GM12878 (cell line): Measurements from ENCODE around the gene RNF34. TPM values are rescaled to one million over a fixed set of nuclear protein-coding genes. Genes with fewer than 3 reads are reported as not detected.
A peak's percentile ranks its signal among the peaks of the same experiment; 100 is the strongest.

Experiments used
- ASH2L ChIP-seq: fragments of 300-600, 200-600 bp; sonication (generic); IDR thresholded peaks from 2 replicates; pipeline ENCODE4 v1.6.1; 2017; ENCODE audit warnings: low read depth, mild to moderate bottlenecking, borderline replicate concordance
- ATF7 ChIP-seq: fragments of 450-650 bp; IDR thresholded peaks from 2 replicates; pipeline ENCODE4 v1.6.1; 2016; ENCODE audit warnings: low read depth, mild to moderate bottlenecking
- BCL11A ChIP-seq: IDR thresholded peaks from 2 replicates; pipeline ENCODE4 v1.6.1; 2011; ENCODE audit warnings: low read depth, low read length
- BCL3 ChIP-seq: IDR thresholded peaks from 2 replicates; pipeline ENCODE4 v1.6.1; 2011; ENCODE audit warnings: borderline replicate concordance, low read depth, mild to moderate bottlenecking, moderate library complexity, low read length; ENCODE audit not compliant: insufficient read depth, poor library complexity, severe bottlenecking
- CBFB ChIP-seq: IDR thresholded peaks from 2 replicates; pipeline ENCODE4 v1.6.1; 2016; ENCODE audit warnings: antibody characterized with exemption, low read depth
- CREM ChIP-seq: IDR thresholded peaks from 2 replicates; pipeline ENCODE4 v1.6.1; 2014; ENCODE audit warnings: antibody characterized with exemption, low read depth
- EGR1 ChIP-seq, 2 experiments: IDR thresholded peaks; 1 replicate in 1 of 2; 2 replicates in 1 of 2; pipeline ENCODE4 v1.6.1; 2011 to 2012; ENCODE audit warnings: low read depth in 2 of 2, low read length in 2 of 2, borderline replicate concordance in 1 of 2, mild to moderate bottlenecking in 1 of 2, moderate library complexity in 1 of 2
- EP300 ChIP-seq, 2 experiments: fragments of 150-350 bp in 1 of 2; IDR thresholded peaks; 2 replicates each; pipeline ENCODE4 v1.6.1; 2011 to 2012; ENCODE audit warnings: low read depth in 2 of 2, low read length in 2 of 2, borderline replicate concordance in 1 of 2, improper control_type of control experiment in 1 of 2, inconsistent platforms in 1 of 2; ENCODE audit not compliant: control insufficient read depth in 1 of 2
- HDAC2 ChIP-seq: fragments of 200-600 bp; sonication (generic); IDR thresholded peaks from 2 replicates; pipeline ENCODE4 v1.6.1; 2017
- HDAC6 ChIP-seq: fragments of 200-600 bp; sonication (generic); IDR thresholded peaks from one replicate; pipeline ENCODE4 v1.8.0; 2017; ENCODE audit warnings: antibody characterized with exemption; ENCODE audit not compliant: unreplicated experiment
- IRF4 ChIP-seq: IDR thresholded peaks from 2 replicates; pipeline ENCODE4 v1.6.1; 2011; ENCODE audit warnings: low read depth, low read length
- JUND ChIP-seq: IDR thresholded peaks from 2 replicates; pipeline ENCODE4 v1.6.1; 2012; ENCODE audit warnings: low read depth, mild to moderate bottlenecking, low read length, improper control_type of control experiment, moderate library complexity
- MTA3 ChIP-seq: IDR thresholded peaks from 2 replicates; pipeline ENCODE4 v1.6.1; 2012; ENCODE audit warnings: low read length, inconsistent platforms, borderline replicate concordance
- NBN ChIP-seq: fragments of 450-650 bp; IDR thresholded peaks from 2 replicates; pipeline ENCODE4 v1.6.1; 2016
- PML ChIP-seq: IDR thresholded peaks from 2 replicates; pipeline ENCODE4 v1.6.1; 2012; ENCODE audit warnings: low read length, inconsistent platforms
- POLR2A ChIP-seq: IDR thresholded peaks from 2 replicates; pipeline ENCODE4 v1.6.1; 2011; ENCODE audit warnings: low read depth, mild to moderate bottlenecking, low read length
- RBBP5 ChIP-seq: fragments of 200-600 bp; sonication (generic); conservative IDR thresholded peaks from 2 replicates; pipeline ENCODE4 v1.6.1; 2016
- RCOR1 ChIP-seq: conservative IDR thresholded peaks from 2 replicates; pipeline ENCODE4 v1.6.1; 2012; ENCODE audit warnings: low read depth, low read length, improper control_type of control experiment
- SRF ChIP-seq, 2 experiments: IDR thresholded peaks; 2 replicates each; pipeline ENCODE4 v1.6.1; 2011; ENCODE audit warnings: low read depth in 2 of 2, low read length in 2 of 2, mild to moderate bottlenecking in 1 of 2, moderate library complexity in 1 of 2
- TCF12 ChIP-seq: IDR thresholded peaks from 2 replicates; pipeline ENCODE4 v1.6.1; 2011; ENCODE audit warnings: low read depth, mild to moderate bottlenecking, low read length
- TCF7 ChIP-seq: IDR thresholded peaks from 2 replicates; pipeline ENCODE4 v1.6.1; 2014; ENCODE audit warnings: antibody characterized with exemption, borderline replicate concordance
- ZNF217 ChIP-seq: fragments of 450-650 bp; IDR thresholded peaks from 2 replicates; pipeline ENCODE4 v1.6.1; 2017; ENCODE audit warnings: antibody characterized with exemption, mild to moderate bottlenecking
- polyA plus RNA-seq, 11 experiments: library from polyadenylated mRNA; depleted of rRNA in 4 of 11; unstranded in 6 of 11; stranded (reverse) in 5 of 11; fragments of >200 nt; fragmentation: Nextera tagmentation in 4 of 11; fragmentation: Illumina TruSeq in 1 of 11; extraction: Ambion mirVana in 4 of 11; extraction: Trizol in 1 of 11; gene quantifications; 1 replicate in 1 of 11; 2 replicates in 10 of 11; pipeline versions ENCODE4 v1.2.1 to v1.2.3, GENCODE V29; 2011 to 2016; ENCODE audit warnings: inconsistent platforms in 2 of 11, missing spikeins in 2 of 11, low read depth in 1 of 11
- total RNA-seq, 4 experiments: library from RNA; depleted of rRNA in 3 of 4; stranded (reverse); fragments of >200 nt in 3 of 4; fragmentation: Illumina TruSeq in 1 of 4; extraction: Trizol in 1 of 4; gene quantifications; 2 replicates each; pipeline versions ENCODE4 v1.2.1 to v1.2.3, GENCODE V29; 2013 to 2021
- TF ChIP-seq, protein P1 (sequence below): fragments of 450-650 bp; IDR thresholded peaks from 2 replicates; pipeline ENCODE4 v1.6.1; 2016; ENCODE audit warnings: mild to moderate bottlenecking, moderate library complexity, borderline replicate concordance
- TF ChIP-seq, protein P2 (sequence below): fragments of 450-650 bp; IDR thresholded peaks from 2 replicates; pipeline ENCODE4 v1.6.1; 2016; ENCODE audit warnings: mild to moderate bottlenecking
- TF ChIP-seq, protein P3 (sequence below): IDR thresholded peaks from 2 replicates; pipeline ENCODE4 v1.6.1; 2012; ENCODE audit warnings: low read depth, low read length, improper control_type of control experiment

Gene RNF34
- total and polyA plus RNA-seq, 10 of the 15 experiments (the other 5 are each of a cell fraction or from before 2014, with no cell fraction given): 63.6 to 199 (median 115) TPM

GRCh38 chr12:121400332-121401139 lies 618 bp downstream of the RNF34 start (continued):
- TF ChIP-seq, protein P1, sequence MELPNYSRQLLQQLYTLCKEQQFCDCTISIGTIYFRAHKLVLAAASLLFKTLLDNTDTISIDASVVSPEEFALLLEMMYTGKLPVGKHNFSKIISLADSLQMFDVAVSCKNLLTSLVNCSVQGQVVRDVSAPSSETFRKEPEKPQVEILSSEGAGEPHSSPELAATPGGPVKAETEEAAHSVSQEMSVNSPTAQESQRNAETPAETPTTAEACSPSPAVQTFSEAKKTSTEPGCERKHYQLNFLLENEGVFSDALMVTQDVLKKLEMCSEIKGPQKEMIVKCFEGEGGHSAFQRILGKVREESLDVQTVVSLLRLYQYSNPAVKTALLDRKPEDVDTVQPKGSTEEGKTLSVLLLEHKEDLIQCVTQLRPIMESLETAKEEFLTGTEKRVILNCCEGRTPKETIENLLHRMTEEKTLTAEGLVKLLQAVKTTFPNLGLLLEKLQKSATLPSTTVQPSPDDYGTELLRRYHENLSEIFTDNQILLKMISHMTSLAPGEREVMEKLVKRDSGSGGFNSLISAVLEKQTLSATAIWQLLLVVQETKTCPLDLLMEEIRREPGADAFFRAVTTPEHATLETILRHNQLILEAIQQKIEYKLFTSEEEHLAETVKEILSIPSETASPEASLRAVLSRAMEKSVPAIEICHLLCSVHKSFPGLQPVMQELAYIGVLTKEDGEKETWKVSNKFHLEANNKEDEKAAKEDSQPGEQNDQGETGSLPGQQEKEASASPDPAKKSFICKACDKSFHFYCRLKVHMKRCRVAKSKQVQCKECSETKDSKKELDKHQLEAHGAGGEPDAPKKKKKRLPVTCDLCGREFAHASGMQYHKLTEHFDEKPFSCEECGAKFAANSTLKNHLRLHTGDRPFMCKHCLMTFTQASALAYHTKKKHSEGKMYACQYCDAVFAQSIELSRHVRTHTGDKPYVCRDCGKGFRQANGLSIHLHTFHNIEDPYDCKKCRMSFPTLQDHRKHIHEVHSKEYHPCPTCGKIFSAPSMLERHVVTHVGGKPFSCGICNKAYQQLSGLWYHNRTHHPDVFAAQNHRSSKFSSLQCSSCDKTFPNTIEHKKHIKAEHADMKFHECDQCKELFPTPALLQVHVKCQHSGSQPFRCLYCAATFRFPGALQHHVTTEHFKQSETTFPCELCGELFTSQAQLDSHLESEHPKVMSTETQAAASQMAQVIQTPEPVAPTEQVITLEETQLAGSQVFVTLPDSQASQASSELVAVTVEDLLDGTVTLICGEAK: no peak
- TF ChIP-seq ATF7 (0 out of 2 replicates have a peak, but pooled peaks have one; percentile 15), HDAC2 (no peak), CBFB (0 out of 2 replicates have a peak, but pooled peaks have one; percentile 62), JUND (no peak), TCF12 (no peak), IRF4 (peak; percentile 80), PML (peak; percentile 43), BCL3 (no peak), ASH2L (no peak), SRF (IDR thresholded peaks at IDR 0.05; ENCODE audit: low read depth in 2 of 2, low read length in 2 of 2) (no peak), EP300 (IDR thresholded peaks at IDR 0.05; ENCODE audit: borderline replicate concordance in 1 of 2, control insufficient read depth in 1 of 2, low read depth in 2 of 2, low read length in 2 of 2) (0 out of 4 replicates have a peak, but pooled peaks of 1 of the 2 experiments have one; percentile 44), RCOR1 (no peak), EGR1 (IDR thresholded peaks at IDR 0.05; ENCODE audit: borderline replicate concordance in 1 of 2, low read depth in 2 of 2, low read length in 2 of 2) (no peak), CREM (peak; percentile 50; the same call in 1 of the 2 replicates), TCF7 (no peak), ZNF217 (no peak; the same call in 1 of the 2 replicates), RBBP5 (no peak), MTA3 (peak; percentile 92; the same call in 1 of the 2 replicates), NBN (0 out of 2 replicates have a peak, but pooled peaks have one; percentile 17), HDAC6 (no peak), POLR2A (peak; percentile 81), BCL11A (peak; percentile 32; the same call in 1 of the 2 replicates)
- TF ChIP-seq, protein P2, sequence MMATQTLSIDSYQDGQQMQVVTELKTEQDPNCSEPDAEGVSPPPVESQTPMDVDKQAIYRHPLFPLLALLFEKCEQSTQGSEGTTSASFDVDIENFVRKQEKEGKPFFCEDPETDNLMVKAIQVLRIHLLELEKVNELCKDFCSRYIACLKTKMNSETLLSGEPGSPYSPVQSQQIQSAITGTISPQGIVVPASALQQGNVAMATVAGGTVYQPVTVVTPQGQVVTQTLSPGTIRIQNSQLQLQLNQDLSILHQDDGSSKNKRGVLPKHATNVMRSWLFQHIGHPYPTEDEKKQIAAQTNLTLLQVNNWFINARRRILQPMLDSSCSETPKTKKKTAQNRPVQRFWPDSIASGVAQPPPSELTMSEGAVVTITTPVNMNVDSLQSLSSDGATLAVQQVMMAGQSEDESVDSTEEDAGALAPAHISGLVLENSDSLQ: no peak
- TF ChIP-seq, protein P3, sequence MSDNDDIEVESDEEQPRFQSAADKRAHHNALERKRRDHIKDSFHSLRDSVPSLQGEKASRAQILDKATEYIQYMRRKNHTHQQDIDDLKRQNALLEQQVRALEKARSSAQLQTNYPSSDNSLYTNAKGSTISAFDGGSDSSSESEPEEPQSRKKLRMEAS: 0 out of 2 replicates have a peak, but pooled peaks have one; percentile 41
